GM12878 (cell line): ENCODE data around the gene BLOC1S4. TPM values are rescaled to one million over a fixed set of nuclear protein-coding genes. Genes with fewer than 3 reads are reported as not detected.

Experiments
- ATAC-seq: fragments of 200-7000 bp; cut with Tn5 transposase; 3 replicates; pipeline ENCODE4 v1.9.1; 2020; ENCODE audit warnings: mild to moderate bottlenecking, moderate library complexity
- BruUV-seq: library from RNA; stranded (reverse); fragments of 400-500 nt; replicated peaks from 2 replicates; lab custom pipeline; 2021; lab: Mats Ljungman, UMichigan
- CTCF ChIA-PET: fragments of 300-600 bp; sonication (Branson Sonifier 250); formaldehyde crosslinking; extraction: SDS; loops from one replicate; lab custom pipeline; 2021; ENCODE audit warnings: inconsistent platforms; lab: Yijun Ruan, JAX
- POLR2A ChIA-PET: fragments of 350-600 bp; formaldehyde crosslinking; extraction: SDS; loops from one replicate; lab custom pipeline; 2021; ENCODE audit warnings: inconsistent platforms; lab: Charles Lee
- RAD21 ChIA-PET: fragments of 300-600 bp; sonication (Branson Sonifier 250); formaldehyde crosslinking; loops from one replicate; lab custom pipeline; 2023; ENCODE audit warnings: antibody characterized with exemption; ENCODE audit not compliant: unreplicated experiment; lab: Charles Lee
- SMC1A ChIA-PET: fragments of 300-600 bp; sonication (Branson Sonifier 250); formaldehyde crosslinking; loops from one replicate; lab custom pipeline; 2023; ENCODE audit not compliant: unreplicated experiment, uncharacterized antibody; lab: Charles Lee
- DNase-seq: peaks from one replicate; pipeline ENCODE4 v3.0.0-alpha.2; 2011; ENCODE audit warnings: low read depth, low spot score
- FAIRE-seq: peaks from 3 replicates; lab custom pipeline; 2011; peaks lifted over from hg19 to GRCh38; lab: Jason Lieb, UNC
- H2AFZ ChIP-seq: 2 replicates; pipeline ENCODE4 v1.6.0; 2011; ENCODE audit warnings: low read depth, low read length, control low read depth; ENCODE audit not compliant: control insufficient read depth
- H3K27ac ChIP-seq: 2 replicates; pipeline ENCODE4 v1.5.1; 2011; ENCODE audit warnings: control low read depth; ENCODE audit not compliant: control insufficient read depth, insufficient read depth
- H3K27me3 ChIP-seq, 2 experiments: replicated peaks in 1 of 2; 2 replicates each; pipeline versions ENCODE4 v1.6.0 to v1.6.1; 2011; ENCODE audit warnings: low read length in 1 of 2; ENCODE audit not compliant: control insufficient read depth in 2 of 2, insufficient read depth in 2 of 2
- H3K36me3 ChIP-seq, 2 experiments: 2 replicates each; pipeline ENCODE4 v1.5.1; 2011; ENCODE audit warnings: low read length in 1 of 2; ENCODE audit not compliant: control insufficient read depth in 2 of 2, insufficient read depth in 2 of 2
- H3K4me1 ChIP-seq: 2 replicates; pipeline ENCODE4 v1.6.1; 2011; ENCODE audit warnings: mild to moderate bottlenecking, low read length, moderate library complexity, mixed read lengths; ENCODE audit not compliant: control insufficient read depth, insufficient read depth
- H3K4me2 ChIP-seq: 2 replicates; pipeline ENCODE4 v1.6.0; 2011; ENCODE audit warnings: control low read depth; ENCODE audit not compliant: control insufficient read depth, insufficient read depth
- H3K4me3 ChIP-seq: fragments of 200-600 bp; sonication (generic); 2 replicates; pipeline ENCODE4 v1.5.1; 2016
- H3K79me2 ChIP-seq: 2 replicates; pipeline ENCODE4 v1.6.0; 2011; ENCODE audit warnings: low read length; ENCODE audit not compliant: control insufficient read depth, insufficient read depth
- H3K9ac ChIP-seq: 2 replicates; pipeline ENCODE4 v1.8.0; 2011; ENCODE audit warnings: low read length, control low read depth, mixed read lengths; ENCODE audit not compliant: control insufficient read depth, insufficient read depth
- H3K9me3 ChIP-seq: replicated peaks from 3 replicates; pipeline ENCODE4 v1.5.1; 2011; ENCODE audit warnings: mild to moderate bottlenecking, low read length; ENCODE audit not compliant: control insufficient read depth, insufficient read depth
- H4K20me1 ChIP-seq: 2 replicates; pipeline ENCODE4 v1.6.0; 2011; ENCODE audit not compliant: control insufficient read depth, insufficient read depth
- ATF3 ChIP-seq: IDR thresholded peaks from 2 replicates; pipeline ENCODE4 v1.6.1; 2011; ENCODE audit warnings: low read depth, mild to moderate bottlenecking, low read length, moderate library complexity, borderline replicate concordance; ENCODE audit errors: extremely low read depth
- BACH1 ChIP-seq: fragments of 450-650 bp; IDR thresholded peaks from 2 replicates; pipeline ENCODE4 v1.6.1; 2017; ENCODE audit warnings: mild to moderate bottlenecking, borderline replicate concordance
- BHLHE40 ChIP-seq, 2 experiments: fragments of 450-650 bp in 1 of 2; IDR thresholded peaks; 2 replicates each; pipeline ENCODE4 v1.6.1; 2011 to 2017; ENCODE audit warnings: low read depth in 2 of 2, borderline replicate concordance in 1 of 2, improper control_type of control experiment in 1 of 2, low read length in 1 of 2, mild to moderate bottlenecking in 1 of 2
- CHD4 ChIP-seq: fragments of 200-600 bp; sonication (generic); IDR thresholded peaks from 2 replicates; pipeline ENCODE4 v1.6.1; 2016; ENCODE audit warnings: mild to moderate bottlenecking
- EGR1 ChIP-seq, 2 experiments: IDR thresholded peaks; 1 replicate in 1 of 2; 2 replicates in 1 of 2; pipeline ENCODE4 v1.6.1; 2011 to 2012; ENCODE audit warnings: low read depth in 2 of 2, low read length in 2 of 2, borderline replicate concordance in 1 of 2, mild to moderate bottlenecking in 1 of 2, moderate library complexity in 1 of 2
- IKZF1 ChIP-seq: fragments of 450-650 bp; conservative IDR thresholded peaks from 2 replicates; pipeline ENCODE4 v1.6.1; 2017; ENCODE audit warnings: antibody characterized with exemption, mild to moderate bottlenecking
- NKRF ChIP-seq: fragments of 450-650 bp; conservative IDR thresholded peaks from 2 replicates; pipeline ENCODE4 v1.6.1; 2017; ENCODE audit warnings: mild to moderate bottlenecking, moderate library complexity
- NR2C1 ChIP-seq: fragments of 450-650 bp; IDR thresholded peaks from 2 replicates; pipeline ENCODE4 v1.6.1; 2017; ENCODE audit warnings: antibody characterized with exemption, mild to moderate bottlenecking, moderate library complexity
- NR2C2 ChIP-seq: IDR thresholded peaks from 2 replicates; pipeline ENCODE4 v1.6.1; 2011; ENCODE audit warnings: borderline replicate concordance, low read depth; ENCODE audit not compliant: control insufficient read depth, insufficient read length
- POLR2A ChIP-seq: IDR thresholded peaks from 2 replicates; pipeline ENCODE4 v1.6.1; 2011; ENCODE audit warnings: low read depth, mild to moderate bottlenecking, low read length
- RBBP5 ChIP-seq: fragments of 200-600 bp; sonication (generic); conservative IDR thresholded peaks from 2 replicates; pipeline ENCODE4 v1.6.1; 2016
- SUZ12 ChIP-seq: fragments of 200-600 bp; sonication (generic); IDR thresholded peaks from one replicate; pipeline ENCODE4 v1.6.1; 2018; ENCODE audit warnings: antibody characterized with exemption, mild to moderate bottlenecking; ENCODE audit not compliant: unreplicated experiment
- TCF3 ChIP-seq: IDR thresholded peaks from 2 replicates; pipeline ENCODE4 v1.6.1; 2012; ENCODE audit warnings: low read depth, mild to moderate bottlenecking, low read length, borderline replicate concordance; ENCODE audit not compliant: insufficient read depth
- TCF7 ChIP-seq: IDR thresholded peaks from 2 replicates; pipeline ENCODE4 v1.6.1; 2014; ENCODE audit warnings: antibody characterized with exemption, borderline replicate concordance
- USF2 ChIP-seq: IDR thresholded peaks from 2 replicates; pipeline ENCODE4 v1.6.1; 2011; ENCODE audit warnings: low read depth, low read length, improper control_type of control experiment, borderline replicate concordance
- ZBTB33 ChIP-seq: fragments of 450-650 bp; IDR thresholded peaks from 2 replicates; pipeline ENCODE4 v1.6.1; 2017; ENCODE audit warnings: mild to moderate bottlenecking
- ZNF274 ChIP-seq: IDR thresholded peaks from one replicate; pipeline ENCODE4 v1.8.0; 2011; ENCODE audit not compliant: insufficient read length, insufficient read depth
- WGBS: methylation state at CpG from one replicate; pipeline ENCODE4 v1.1.6; 2016; ENCODE audit warnings: low lambda C conversion rate; ENCODE audit not compliant: insufficient replicate concordance, insufficient coverage; ENCODE audit errors: missing lambda C conversion rate; 5-methylcytosine and 5-hydroxymethylcytosine counted together
- in situ Hi-C: fragments of 300-500 bp; cut with MboI; formaldehyde crosslinking; loops from 9 replicates; pipeline ENCODE4 v1.14.3; 2018; ENCODE audit warnings: mixed read lengths
- intact Hi-C: fragments of 100-400 bp; cut with micrococcal nuclease; formaldehyde crosslinking; loops from one replicate; pipeline ENCODE4 v1.14.2; 2022; ENCODE audit not compliant: unreplicated experiment
- polyA plus RNA-seq, 11 experiments: library from polyadenylated mRNA; depleted of rRNA in 4 of 11; unstranded in 6 of 11; stranded (reverse) in 5 of 11; fragments of >200 nt; fragmentation: Nextera tagmentation in 4 of 11; fragmentation: Illumina TruSeq in 1 of 11; extraction: Ambion mirVana in 4 of 11; extraction: Trizol in 1 of 11; gene quantifications; 1 replicate in 1 of 11; 2 replicates in 10 of 11; pipeline versions ENCODE4 v1.2.1 to v1.2.3, GENCODE V29; 2011 to 2016; ENCODE audit warnings: inconsistent platforms in 2 of 11, missing spikeins in 2 of 11, low read depth in 1 of 11
- total RNA-seq, 4 experiments: library from RNA; depleted of rRNA in 3 of 4; stranded (reverse); fragments of >200 nt in 3 of 4; fragmentation: Illumina TruSeq in 1 of 4; extraction: Trizol in 1 of 4; gene quantifications; 2 replicates each; pipeline versions ENCODE4 v1.2.1 to v1.2.3, GENCODE V29; 2013 to 2021

The BLOC1S4 gene
- total and polyA plus RNA-seq, 10 of the 15 experiments (the other 5 are each of a cell fraction or from before 2014, with no cell fraction given): 2.7 to 23.8 (median 9.5) TPM

GRCh38 chr4:6687947-6688878 is 27.8 kb upstream of the BLOC1S4 start:
- Histone ChIP-seq H3K79me2 (no peaks in the 10 kb centered on the region), H3K9ac (no peak overlapping the region), H2AFZ (no peak overlapping the region), H3K36me3 (no peaks in the 10 kb centered on the region), H3K4me1 (peaks cover 11% of the 10 kb centered on the region), H4K20me1 (no peaks in the 10 kb centered on the region), H3K4me2 (0 out of 2 replicates have a peak overlapping the region, but pooled peaks have one; percentile 71), H3K9me3 (no peaks in the 10 kb centered on the region), H3K27me3 (no peaks in the 10 kb centered on the region), H3K4me3 (no peak overlapping the region), H3K27ac (no peak overlapping the region)
- ChIA-PET SMC1A (interaction anchor here (1.4 kb wide), 1 partner anchor 185 kb away, joined by 3 read pairs; no protein-coding TSS in a partner anchor), CTCF (interaction anchor here (1.0 to 1.2 kb wide), 2 partner anchors 13 to 185 kb away, joined by 4 to 6 read pairs; no protein-coding TSS in a partner anchor), POLR2A (interaction anchor here (0.9 kb wide), 1 partner anchor 14 kb away, joined by 3 read pairs; no protein-coding TSS in a partner anchor), RAD21 (interaction anchor here (0.9 kb wide), 1 partner anchor 18 kb away, joined by 3 read pairs; no protein-coding TSS in a partner anchor)
- TF ChIP-seq RBBP5: no peak
- no peak for TF ChIP-seq SUZ12
- TF ChIP-seq IKZF1: no peak
- TF ChIP-seq EGR1 (IDR thresholded peaks at IDR 0.05; ENCODE audit: borderline replicate concordance in 1 of 2, low read depth in 2 of 2, low read length in 2 of 2): no peak
- no peak for TF ChIP-seq BACH1
- no peak for TF ChIP-seq NKRF
- TF ChIP-seq NR2C2: no peak
- no peak for TF ChIP-seq CHD4
- TF ChIP-seq POLR2A: no peak
- no peak for TF ChIP-seq ZNF274
- TF ChIP-seq BHLHE40 (IDR thresholded peaks at IDR 0.05; ENCODE audit: borderline replicate concordance in 1 of 2, low read depth in 2 of 2, low read length in 1 of 2): no peak
- TF ChIP-seq ZBTB33: no peak
- TF ChIP-seq USF2: no peak
- TF ChIP-seq TCF3: no peak
- TF ChIP-seq NR2C1: no peak
- TF ChIP-seq ATF3: no peak
- no peak for TF ChIP-seq TCF7
- intact Hi-C loops (no loop called here), in situ Hi-C loops (no loop called here)
- DNase-seq (no peak), ATAC-seq (no peak), FAIRE-seq (no peak)
- BruUV-seq: no TSS peak
- WGBS: 72% methylated on average over 20 of the region's 24 CpGs
